Measurements from ENCODE around the gene PHACTR2.

PHACTR2 gene

GRCh38 chr6:143745166-143746133, 67.7 kb downstream of the PHACTR2 start:
- Histone ChIP-seq H3K27ac (ENCODE audit: poor library complexity, severe bottlenecking) (no peak overlapping the region), H3K27me3 (ENCODE audit: insufficient read depth, poor library complexity, severe bottlenecking) (no peaks in the 10 kb centered on the region), H3K4me3 (ENCODE audit: severe bottlenecking) (no peak overlapping the region), H3K4me1 (ENCODE audit: insufficient read depth, poor library complexity, severe bottlenecking) (no peaks in the 10 kb centered on the region), H3K9me3 (ENCODE audit: severe bottlenecking) (no peaks in the 10 kb centered on the region), H3K36me3 (ENCODE audit: low read depth) (peaks cover 8% of the 10 kb centered on the region)
- no peak for ATAC-seq (ENCODE audit: low read depth)
- TF ChIP-seq CTCF (IDR thresholded peaks at IDR 0.05; ENCODE audit: poor library complexity, severe bottlenecking), result no peak
- DNase-seq (ENCODE audit: low spot score), result no peak

GRCh38 chr6:143746202-143747119, 68.7 kb downstream of the PHACTR2 start:
- Histone ChIP-seq H3K9me3 (ENCODE audit: severe bottlenecking) (no peaks in the 10 kb centered on the region), H3K27me3 (ENCODE audit: insufficient read depth, poor library complexity, severe bottlenecking) (no peaks in the 10 kb centered on the region), H3K4me1 (ENCODE audit: insufficient read depth, poor library complexity, severe bottlenecking) (no peaks in the 10 kb centered on the region), H3K27ac (ENCODE audit: poor library complexity, severe bottlenecking) (no peak overlapping the region), H3K36me3 (ENCODE audit: low read depth) (peaks cover 8% of the 10 kb centered on the region), H3K4me3 (ENCODE audit: severe bottlenecking) (no peak overlapping the region)
- no peak for DNase-seq (ENCODE audit: low spot score)
- TF ChIP-seq CTCF (IDR thresholded peaks at IDR 0.05; ENCODE audit: poor library complexity, severe bottlenecking), result no peak
- no peak for ATAC-seq (ENCODE audit: low read depth)

GRCh38 chr6:143747347-143747842, 69.6 kb downstream of the PHACTR2 start:
- ATAC-seq (ENCODE audit: low read depth), result no peak
- Histone ChIP-seq H3K27ac (ENCODE audit: poor library complexity, severe bottlenecking) (no peak overlapping the region), H3K36me3 (ENCODE audit: low read depth) (peaks cover 11% of the 10 kb centered on the region), H3K4me3 (ENCODE audit: severe bottlenecking) (no peak overlapping the region), H3K9me3 (ENCODE audit: severe bottlenecking) (no peaks in the 10 kb centered on the region), H3K27me3 (ENCODE audit: insufficient read depth, poor library complexity, severe bottlenecking) (no peaks in the 10 kb centered on the region), H3K4me1 (ENCODE audit: insufficient read depth, poor library complexity, severe bottlenecking) (no peaks in the 10 kb centered on the region)
- no peak for DNase-seq (ENCODE audit: low spot score)
- TF ChIP-seq CTCF (IDR thresholded peaks at IDR 0.05; ENCODE audit: poor library complexity, severe bottlenecking), result no peak

- Histone ChIP-seq H3K4me3 (ENCODE audit: severe bottlenecking) (no peak overlapping the region), H3K36me3 (ENCODE audit: low read depth) (peaks cover 20% of the 10 kb centered on the region), H3K4me1 (ENCODE audit: insufficient read depth, poor library complexity, severe bottlenecking) (no peaks in the 10 kb centered on the region), H3K27me3 (ENCODE audit: insufficient read depth, poor library complexity, severe bottlenecking) (no peaks in the 10 kb centered on the region), H3K9me3 (ENCODE audit: severe bottlenecking) (no peaks in the 10 kb centered on the region), H3K27ac (ENCODE audit: poor library complexity, severe bottlenecking) (no peak overlapping the region)
- ATAC-seq (ENCODE audit: low read depth) (no peak), DNase-seq (ENCODE audit: low spot score) (no peak)
- TF ChIP-seq CTCF (IDR thresholded peaks at IDR 0.05; ENCODE audit: poor library complexity, severe bottlenecking), result no peak
Measured at GRCh38 chr6:143749891-143750290, 72.1 kb downstream of the PHACTR2 start.
